Stimulated activated CD4-positive, alpha-beta T cell treated with anti-CD3 and anti-CD28 coated beads, Interleukin-1b, Interleukin-23, amount 100 ng/mL, for 48 hours (primary cell): ENCODE data around the gene DGKD.

ENCODE experiments used
- DNase-seq: peaks from one replicate; pipeline ENCODE4 v3.0.0-alpha.2; 2020

Gene DGKD

GRCh38 chr2:233448575-233448974 is 94.3 kb downstream of the DGKD start:
- no peak for DNase-seq

GRCh38 chr2:233449081-233449901 is 95.0 kb downstream of the DGKD start:
- DNase-seq: no peak

- no peak for DNase-seq
Measured at GRCh38 chr2:233449921-233450863, 95.9 kb downstream of the DGKD start.

GRCh38 chr2:233450864-233451575 is 96.7 kb downstream of the DGKD start:
- no peak for DNase-seq

- DNase-seq: no peak
Measured at GRCh38 chr2:233451950-233452349, 97.7 kb downstream of the DGKD start.

GRCh38 chr2:233453111-233453915 is 99.0 kb downstream of the DGKD start:
- no peak for DNase-seq

- DNase-seq: no peak
Measured at GRCh38 chr2:233453916-233454315, 99.6 kb downstream of the DGKD start.

- DNase-seq: no peak
Measured at GRCh38 chr2:233455006-233455405, 100.7 kb downstream of the DGKD start.

- DNase-seq: no peak
Measured at GRCh38 chr2:233455491-233455890, 101.2 kb downstream of the DGKD start.

- DNase-seq: no peak
Measured at GRCh38 chr2:233456111-233456510, 101.8 kb downstream of the DGKD start.

GRCh38 chr2:233456934-233457333 is 102.6 kb downstream of the DGKD start:
- DNase-seq: no peak

GRCh38 chr2:233457356-233457755 is 103.1 kb downstream of the DGKD start:
- DNase-seq: no peak

- no peak for DNase-seq
Measured at GRCh38 chr2:233458031-233458610, 103.8 kb downstream of the DGKD start.

GRCh38 chr2:233458826-233459225 is 104.5 kb downstream of the DGKD start:
- DNase-seq: no peak

GRCh38 chr2:233459426-233459825 is 105.1 kb downstream of the DGKD start:
- no peak for DNase-seq

- no peak for DNase-seq
Measured at GRCh38 chr2:233460726-233461441, 106.6 kb downstream of the DGKD start.

GRCh38 chr2:233461481-233461891 is 107.2 kb downstream of the DGKD start:
- no peak for DNase-seq

GRCh38 chr2:233462202-233462785 is 108.0 kb downstream of the DGKD start:
- DNase-seq: no peak

- no peak for DNase-seq
Measured at GRCh38 chr2:233462826-233463470, 108.7 kb downstream of the DGKD start.

- no peak for DNase-seq
Measured at GRCh38 chr2:233463586-233463985, 109.3 kb downstream of the DGKD start.
